Panc1 (cell line): ENCODE measurements around the gene LARP4B.

Experiments
- CTCF ChIP-seq: fragments of 450-650 bp; IDR thresholded peaks from 2 replicates; pipeline ENCODE4 v1.5.1; 2017; ENCODE audit warnings: mild to moderate bottlenecking
- POLR2AphosphoS5 ChIP-seq: IDR thresholded peaks from 2 replicates; pipeline ENCODE4 v1.6.1; 2012; ENCODE audit warnings: mild to moderate bottlenecking, low read depth, low read length, moderate library complexity
- REST ChIP-seq, 2 experiments: IDR thresholded peaks; 2 replicates each; pipeline ENCODE4 v1.6.1; 2011 to 2012; ENCODE audit warnings: low read depth in 2 of 2, control low read depth in 1 of 2, low read length in 1 of 2, mild to moderate bottlenecking in 1 of 2, moderate library complexity in 1 of 2; ENCODE audit not compliant: insufficient read depth in 1 of 2
- TCF7L2 ChIP-seq: IDR thresholded peaks from 2 replicates; pipeline ENCODE4 v1.6.1; 2011; ENCODE audit warnings: mild to moderate bottlenecking, low read depth, low read length, inconsistent platforms

- TF ChIP-seq CTCF (no peak), REST (IDR thresholded peaks at IDR 0.05; ENCODE audit: insufficient read depth in 1 of 2, low read depth in 2 of 2, low read length in 1 of 2) (no peak), TCF7L2 (no peak), POLR2AphosphoS5 (no peak)
These were observed 22.3 kb upstream of the LARP4B start for GRCh38 chr10:953836-954235.
